Fibroblast of villous mesenchyme (primary cell): ENCODE data around the gene GSE1. TPM values are rescaled to one million over a fixed set of nuclear protein-coding genes. Genes with fewer than 3 reads are reported as not detected.

Experiments
- DNase-seq: peaks from one replicate; pipeline ENCODE4 v3.0.0-alpha.2; 2010; ENCODE audit warnings: low read depth
- H3K4me3 ChIP-seq: 2 replicates; pipeline ENCODE4 v1.5.1; 2011; ENCODE audit warnings: low read depth, mild to moderate bottlenecking, low read length
- CTCF ChIP-seq: IDR thresholded peaks from 2 replicates; pipeline ENCODE4 v1.5.1; 2012; ENCODE audit warnings: low read depth, mild to moderate bottlenecking, low read length; ENCODE audit not compliant: insufficient read depth
- total RNA-seq: library from RNA; depleted of rRNA; stranded (reverse); fragments of >200 nt; gene quantifications from 2 replicates; pipeline ENCODE4 v1.2.3, GENCODE V29; 2012

Gene GSE1
- total RNA-seq, 1 donor, result 48.4 TPM

GRCh38 chr16:85615014-85615851 lies 2.1 kb downstream of the GSE1 start:
- DNase-seq, result no peak
- H3K4me3 ChIP-seq, result no peak overlapping the region
- no peak for TF ChIP-seq CTCF

GRCh38 chr16:85615852-85616606 lies 2.9 kb downstream of the GSE1 start:
- DNase-seq, result peak; percentile 83
- no peak overlapping the region for H3K4me3 ChIP-seq
- TF ChIP-seq CTCF, result peak; percentile 95

- H3K4me3 ChIP-seq, result no peak overlapping the region
- peak; percentile 28 for DNase-seq
- TF ChIP-seq CTCF, result no peak
Measured at GRCh38 chr16:85616607-85617321, 3.6 kb downstream of the GSE1 start.

- TF ChIP-seq CTCF, result no peak
Measured at GRCh38 chr16:85617948-85618347, 4.8 kb downstream of the GSE1 start.

GRCh38 chr16:85618521-85618920 lies 5.4 kb downstream of the GSE1 start:
- TF ChIP-seq CTCF, result no peak
- H3K4me3 ChIP-seq, result no peak overlapping the region
- DNase-seq, result no peak

More at GRCh38 chr16:85617948-85618347, 4.8 kb downstream of the GSE1 start:
- H3K4me3 ChIP-seq, result no peak overlapping the region
- DNase-seq, result no peak

GRCh38 chr16:85619101-85619891 lies 6.2 kb downstream of the GSE1 start:
- no peak for DNase-seq
- H3K4me3 ChIP-seq, result no peak overlapping the region
- TF ChIP-seq CTCF, result no peak
